SH-SY5Y (cell line): Measurements from ENCODE around the gene ZNF248.

Experiments used
- GATA2 ChIP-seq: IDR thresholded peaks from 2 replicates; pipeline ENCODE4 v1.6.1; 2011; ENCODE audit warnings: mild to moderate bottlenecking, low read depth, low read length
- GATA3 ChIP-seq: IDR thresholded peaks from 2 replicates; pipeline ENCODE4 v1.6.1; 2011; ENCODE audit warnings: low read depth, mild to moderate bottlenecking, low read length, moderate library complexity

DNA sequence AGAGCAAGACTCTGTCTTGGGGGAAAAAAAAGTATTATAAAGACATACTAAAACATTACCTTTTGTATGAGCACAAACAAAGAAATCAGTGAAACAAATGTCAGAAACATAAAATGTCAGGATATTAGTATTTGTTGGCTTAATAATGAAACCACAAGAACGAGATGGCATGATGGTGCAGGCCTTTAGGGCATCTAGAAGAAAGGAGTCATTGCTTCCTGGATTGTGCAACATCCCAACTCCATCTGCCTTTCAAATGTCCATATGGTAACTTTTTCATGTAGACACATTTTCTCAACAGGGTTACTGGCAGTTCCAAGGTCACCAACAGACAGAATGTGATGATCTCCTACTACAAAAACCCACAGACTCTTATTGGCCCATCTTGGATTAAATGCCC is 96.6 kb downstream of the ZNF248 start:
- TF ChIP-seq GATA2 = no peak
- TF ChIP-seq GATA3 = no peak
